Neural progenitor cell (in vitro differentiated cells): Measurements from ENCODE around the gene CRHR1. TPM values are rescaled to one million over a fixed set of nuclear protein-coding genes. Genes with fewer than 3 reads are reported as not detected.

ENCODE experiments used
- DNase-seq: peaks from one replicate; pipeline ENCODE4 v3.0.0-alpha.2; 2016; ENCODE audit warnings: low spot score
- H2AFZ ChIP-seq: fragments of 200-600 bp; sonication (generic); replicated peaks from 2 replicates; pipeline ENCODE4 v1.6.1; 2016; ENCODE audit warnings: antibody characterized with exemption
- H3F3A ChIP-seq: fragments of 200-600 bp; sonication (generic); 2 replicates; pipeline ENCODE4 v1.6.1; 2016; ENCODE audit warnings: antibody characterized with exemption, low read depth
- H3K27ac ChIP-seq: fragments of 200-600 bp; sonication (generic); 2 replicates; pipeline ENCODE4 v1.5.1; 2016; ENCODE audit warnings: mild to moderate bottlenecking
- H3K27me3 ChIP-seq: fragments of 200-600 bp; sonication (generic); 2 replicates; pipeline ENCODE4 v1.6.1; 2016; ENCODE audit warnings: mild to moderate bottlenecking, moderate library complexity
- H3K36me3 ChIP-seq: fragments of 200-600 bp; sonication (generic); 2 replicates; pipeline ENCODE4 v1.5.1; 2016
- H3K4me1 ChIP-seq: fragments of 200-600 bp; sonication (generic); 2 replicates; pipeline ENCODE4 v1.6.1; 2016; ENCODE audit warnings: mixed run types
- H3K4me2 ChIP-seq: fragments of 200-600 bp; sonication (generic); 2 replicates; pipeline ENCODE4 v1.6.1; 2016
- H3K4me3 ChIP-seq: fragments of 200-600 bp; sonication (generic); 2 replicates; pipeline ENCODE4 v1.5.1; 2016
- H3K79me2 ChIP-seq: fragments of 200-600 bp; sonication (generic); 2 replicates; pipeline ENCODE4 v1.6.1; 2016; ENCODE audit warnings: low read depth
- H3K9ac ChIP-seq: fragments of 200-600 bp; sonication (generic); 2 replicates; pipeline ENCODE4 v1.6.1; 2016
- H3K9me3 ChIP-seq: fragments of 200-600 bp; sonication (generic); 2 replicates; pipeline ENCODE4 v1.5.1; 2016; ENCODE audit warnings: low read depth
- H4K20me1 ChIP-seq: fragments of 200-600 bp; sonication (generic); 2 replicates; pipeline ENCODE4 v1.6.1; 2016; ENCODE audit warnings: low read depth
- H3K27ac Mint-ChIP-seq: 3 replicates; pipeline ENCODE4 v1.8.0; 2021; ENCODE audit warnings: mixed read lengths
- H3K27me3 Mint-ChIP-seq: 2 replicates; pipeline ENCODE4 v1.8.0; 2022; ENCODE audit warnings: low read depth, mild to moderate bottlenecking, inconsistent platforms, moderate library complexity, mixed read lengths; ENCODE audit not compliant: insufficient read depth
- H3K36me3 Mint-ChIP-seq: 3 replicates; pipeline ENCODE4 v1.8.0; 2021; ENCODE audit warnings: mixed read lengths
- H3K4me1 Mint-ChIP-seq: 3 replicates; pipeline ENCODE4 v1.8.0; 2021; ENCODE audit warnings: mixed read lengths
- H3K4me3 Mint-ChIP-seq: 3 replicates; pipeline ENCODE4 v1.8.0; 2021; ENCODE audit warnings: mild to moderate bottlenecking, moderate library complexity, mixed read lengths
- H3K9me3 Mint-ChIP-seq: 3 replicates; pipeline ENCODE4 v1.8.0; 2020; ENCODE audit warnings: mixed read lengths
- CTCF ChIP-seq: fragments of 200-600 bp; sonication (generic); IDR thresholded peaks from 2 replicates; pipeline ENCODE4 v1.5.1; 2017; ENCODE audit warnings: antibody characterized with exemption, mild to moderate bottlenecking
- EZH2 ChIP-seq: fragments of 200-600 bp; sonication (generic); IDR thresholded peaks from 2 replicates; pipeline ENCODE4 v1.6.1; 2017; ENCODE audit warnings: antibody characterized with exemption, mild to moderate bottlenecking, moderate library complexity
- EZH2phosphoT487 ChIP-seq: fragments of 200-600 bp; sonication (generic); IDR thresholded peaks from 2 replicates; pipeline ENCODE4 v1.6.1; 2017; ENCODE audit warnings: antibody characterized with exemption
- total RNA-seq: library from RNA; depleted of rRNA; stranded (reverse); fragments of >200 nt; gene quantifications from 2 replicates; pipeline ENCODE4 v1.2.3, GENCODE V29; 2015; ENCODE audit warnings: low replicate concordance

Gene CRHR1
- total RNA-seq, 1 donor from 2014 or later: 3.4 TPM

- Histone ChIP-seq H4K20me1 (no peaks in the 10 kb centered on the region), H3K9ac (no peak overlapping the region), H3K79me2 (no peaks in the 10 kb centered on the region), H3K4me2 (no peak overlapping the region), H3F3A (no peaks in the 10 kb centered on the region), H3K27ac (no peak overlapping the region), H3K4me1 (peaks cover 8% of the 10 kb centered on the region), H3K9me3 (no peaks in the 10 kb centered on the region), H3K27me3 (no peaks in the 10 kb centered on the region), H3K4me3 (no peak overlapping the region), H2AFZ (no peak overlapping the region), H3K36me3 (no peaks in the 10 kb centered on the region)
- Mint-ChIP-seq H3K36me3 (no peaks in the 10 kb centered on the region), H3K4me3 (no peak overlapping the region), H3K9me3 (no peaks in the 10 kb centered on the region), H3K27me3 (peaks cover 10% of the 10 kb centered on the region), H3K27ac (no peak overlapping the region), H3K4me1 (peaks cover 17% of the 10 kb centered on the region)
- DNase-seq: no peak
- no peak for TF ChIP-seq EZH2
- no peak for TF ChIP-seq CTCF
- no peak for TF ChIP-seq EZH2phosphoT487
Observed at GRCh38 chr17:45818041-45818440, 33.9 kb downstream of the CRHR1 start.

- no peak overlapping the region for H3K27ac Mint-ChIP-seq
- TF ChIP-seq EZH2phosphoT487: no peak
- TF ChIP-seq CTCF: no peak
- no peak for TF ChIP-seq EZH2
Observed at GRCh38 chr17:45818699-45819098, 34.6 kb downstream of the CRHR1 start.

GRCh38 chr17:45819632-45820031, 35.5 kb downstream of the CRHR1 start:
- H3K4me2 ChIP-seq: no peak overlapping the region
- H3K9ac ChIP-seq: no peak overlapping the region
- no peaks in the 10 kb centered on the region for H3K79me2 ChIP-seq
- TF ChIP-seq EZH2 (no peak), CTCF (no peak), EZH2phosphoT487 (no peak)
- H3K9me3 Mint-ChIP-seq: no peaks in the 10 kb centered on the region
- no peaks in the 10 kb centered on the region for H3K36me3 Mint-ChIP-seq
- H3K27me3 ChIP-seq: no peaks in the 10 kb centered on the region
- H3F3A ChIP-seq: no peaks in the 10 kb centered on the region
- H3K9me3 ChIP-seq: no peaks in the 10 kb centered on the region
- no peak for DNase-seq
- H3K4me1 ChIP-seq: no peaks in the 10 kb centered on the region
- H3K4me3 Mint-ChIP-seq: no peak overlapping the region
- H3K27ac Mint-ChIP-seq: no peak overlapping the region
- no peak overlapping the region for H3K27ac ChIP-seq
- no peaks in the 10 kb centered on the region for H3K36me3 ChIP-seq
- H2AFZ ChIP-seq: no peak overlapping the region
- H3K4me3 ChIP-seq: no peak overlapping the region
- peaks cover 2% of the 10 kb centered on the region for H3K4me1 Mint-ChIP-seq
- H4K20me1 ChIP-seq: no peaks in the 10 kb centered on the region
- peaks cover 8% of the 10 kb centered on the region for H3K27me3 Mint-ChIP-seq

More at GRCh38 chr17:45818699-45819098, 34.6 kb downstream of the CRHR1 start:
- peaks cover 11% of the 10 kb centered on the region for H3K4me1 Mint-ChIP-seq
- Histone ChIP-seq H3K27me3 (no peaks in the 10 kb centered on the region), H3K4me1 (peaks cover 3% of the 10 kb centered on the region), H3K27ac (no peak overlapping the region), H3K4me2 (no peak overlapping the region), H3K9ac (no peak overlapping the region), H2AFZ (no peak overlapping the region), H3F3A (no peaks in the 10 kb centered on the region), H3K4me3 (no peak overlapping the region), H3K79me2 (no peaks in the 10 kb centered on the region), H3K9me3 (no peaks in the 10 kb centered on the region), H4K20me1 (no peaks in the 10 kb centered on the region), H3K36me3 (no peaks in the 10 kb centered on the region)
- no peak overlapping the region for H3K4me3 Mint-ChIP-seq
- peaks cover 10% of the 10 kb centered on the region for H3K27me3 Mint-ChIP-seq
- DNase-seq: no peak
- no peaks in the 10 kb centered on the region for H3K9me3 Mint-ChIP-seq
- H3K36me3 Mint-ChIP-seq: no peaks in the 10 kb centered on the region
